ENCODE measurements around the gene PRDX1.

PRDX1 gene

GRCh38 chr1:45521413-45522323, at the start of gene PRDX1:
Gene PRDX1, minus strand, starts transcription at chr1:45521884. Its CDS starts 2,841 bp downstream, at chr1:45519043.
- peak within 1 kb of the TSS; percentile 96 for H3K4me3 ChIP-seq (ENCODE audit: low read depth, low read length)
- peak within 1 kb of the TSS; percentile 63 for H3K27ac ChIP-seq (ENCODE audit: extremely low read depth, low read depth, low read length)
- POLR2A ChIA-PET, result interaction anchor here (0.5 to 2.7 kb wide), 51 partner anchors 9 to 818 kb away, joined by 3 to 86 read pairs (median 4); partner anchors contain the start of genes AKR1A1, BTBD19, CCDC163 and CCDC17
- H3K36me3 ChIP-seq (ENCODE audit: control insufficient read depth in 2 of 2, insufficient read depth in 1 of 2, low read length in 2 of 2), result peaks cover 11 to 28% of the 10 kb centered on the region in 2 experiments; a peak in 2 of 3 replicates
- no peaks in the 10 kb centered on the region for H3K9me3 ChIP-seq (ENCODE audit: control insufficient read depth, insufficient read depth, low read depth, low read length)
- 0 out of 2 replicates have a peak, but pooled peaks cover 3% of the 10 kb centered on the region for H3K4me1 ChIP-seq (ENCODE audit: control insufficient read depth, insufficient read depth, low read length)
- CTCF ChIA-PET, result interaction anchor here (1.9 to 5.3 kb wide), 4 partner anchors 10 to 791 kb away, joined by 4 to 30 read pairs (median 18); partner anchors contain the start of genes AKR1A1 and RNU5D-1
- TF ChIP-seq KLF8 (tag by site-specific recombination; IDR thresholded peaks at IDR 0.05), result peak; percentile 100
- TF ChIP-seq ZXDB (tag by site-specific recombination; IDR thresholded peaks at IDR 0.05), result peak; percentile 98
- no peak for TF ChIP-seq ZNF776 (tag by site-specific recombination; IDR thresholded peaks at IDR 0.05; ENCODE audit: borderline replicate concordance)
- TF ChIP-seq GLIS2 (tag by site-specific recombination; IDR thresholded peaks at IDR 0.05), result peak; percentile 96
- peak; percentile 92 for TF ChIP-seq GLIS1 (tag by site-specific recombination; IDR thresholded peaks at IDR 0.05)
- peak; percentile 51 for TF ChIP-seq PRDM10 (tag by site-specific recombination; IDR thresholded peaks at IDR 0.05)
- peak; percentile 83 for TF ChIP-seq ZNF843 (tag by site-specific recombination; IDR thresholded peaks at IDR 0.05)
- peak; percentile 82; the same call in 1 of the 2 replicates for TF ChIP-seq ZSCAN23 (tag by site-specific recombination; IDR thresholded peaks at IDR 0.05)
- 0 out of 2 replicates have a peak, but pooled peaks have one; percentile 66 for TF ChIP-seq ZNF239 (tag by site-specific recombination; IDR thresholded peaks at IDR 0.05)
- TF ChIP-seq ZEB2 (tag by site-specific recombination; IDR thresholded peaks at IDR 0.05), result peak; percentile 92
- TF ChIP-seq ZNF76 (tag by site-specific recombination; IDR thresholded peaks at IDR 0.05; ENCODE audit: borderline replicate concordance, low read depth), result peak; percentile 72
- peak; percentile 49; the same call in 1 of the 2 replicates for TF ChIP-seq ZNF10 (tag by site-specific recombination; IDR thresholded peaks at IDR 0.05)
- TF ChIP-seq ZNF677 (tag by site-specific recombination; IDR thresholded peaks at IDR 0.05), result no peak
- TF ChIP-seq ZNF658 (tag by site-specific recombination; IDR thresholded peaks at IDR 0.05), result no peak
- peak; percentile 92 for TF ChIP-seq EGR2 (tag by site-specific recombination; IDR thresholded peaks at IDR 0.05; ENCODE audit: low read depth)
- TF ChIP-seq AEBP2 (tag by site-specific recombination; IDR thresholded peaks at IDR 0.05; ENCODE audit: borderline replicate concordance), result no peak
- TF ChIP-seq ZNF645 (tag by site-specific recombination; IDR thresholded peaks at IDR 0.05), result no peak
- no peak for TF ChIP-seq ZNF621 (tag by site-specific recombination; IDR thresholded peaks at IDR 0.05)
- peak; percentile 82 for TF ChIP-seq BCL11B (tag by site-specific recombination; IDR thresholded peaks at IDR 0.05; ENCODE audit: low read depth)
- peak; percentile 75 for TF ChIP-seq CTCF (tag by site-specific recombination; IDR thresholded peaks at IDR 0.05)
- TF ChIP-seq ZNF221 (tag by site-specific recombination; IDR thresholded peaks at IDR 0.05; ENCODE audit: borderline replicate concordance), result no peak
- TF ChIP-seq ZSCAN18 (tag by site-specific recombination; IDR thresholded peaks at IDR 0.05), result 0 out of 2 replicates have a peak, but pooled peaks have one; percentile 64
- peak; percentile 87; the same call in 1 of the 2 replicates for TF ChIP-seq ZSCAN5A (tag by site-specific recombination; IDR thresholded peaks at IDR 0.05)
- TF ChIP-seq MZF1 (tag by site-specific recombination; IDR thresholded peaks at IDR 0.05; ENCODE audit: borderline replicate concordance), result no peak; the same call in none of the 2 replicates
- peak; percentile 87; the same call in 1 of the 2 replicates for TF ChIP-seq ZFP41 (tag by site-specific recombination; IDR thresholded peaks at IDR 0.05; ENCODE audit: borderline replicate concordance)

Data from HEK293 (cell line).